ENCODE data around the gene RNF223. TPM values are rescaled to one million over a fixed set of nuclear protein-coding genes. Genes with fewer than 3 reads are reported as not detected.

Gene RNF223
- polyA plus RNA-seq, 2 donors, result 28.2 to 44.2 TPM

DNA sequence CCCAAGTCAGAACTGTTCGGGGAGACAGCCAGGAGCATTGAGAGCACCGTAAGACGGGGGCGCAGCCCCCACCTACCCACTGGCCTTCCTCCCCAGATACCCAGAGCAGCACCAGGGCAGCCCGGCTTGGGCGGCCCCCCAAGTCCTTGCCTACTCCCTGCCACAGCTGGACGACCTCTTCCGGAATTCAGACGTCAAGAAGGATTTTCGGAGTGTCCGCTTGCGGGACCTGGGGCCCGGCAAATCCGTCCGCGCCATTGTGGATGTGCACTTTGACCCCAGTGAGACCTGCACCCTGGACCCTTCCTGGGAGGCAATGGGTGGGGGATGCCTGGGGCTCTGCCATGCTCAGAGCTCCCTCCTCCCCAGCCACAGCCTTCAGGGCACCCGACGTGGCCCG is 26.7 kb downstream of the RNF223 start:
- WGBS, 2 donors, result 93 to 94% methylated on average over 19 of the region's 19 CpGs
- no peaks in the 10 kb centered on the region for H3K9me3 ChIP-seq (ENCODE audit: control insufficient read depth in 2 of 2, insufficient read depth in 1 of 2, low read depth in 1 of 2, low read length in 1 of 2)
- no peak overlapping the region for H3K4me3 ChIP-seq (ENCODE audit: low read depth in 1 of 2, low read length in 2 of 2)
- no peak overlapping the region for H3K27ac ChIP-seq (ENCODE audit: low read depth in 2 of 2, low read length in 1 of 2)
- no peaks in the 10 kb centered on the region for H3K27me3 ChIP-seq (ENCODE audit: control insufficient read depth in 1 of 2, insufficient read depth in 2 of 2, low read length in 2 of 2)
- H3K4me1 ChIP-seq (ENCODE audit: control insufficient read depth in 2 of 2, insufficient read depth in 2 of 2, low read length in 1 of 2), result no peaks in the 10 kb centered on the region
- peaks cover 0 to 42% of the 10 kb centered on the region in 2 donors for H3K36me3 ChIP-seq (ENCODE audit: control insufficient read depth in 2 of 2, insufficient read depth in 2 of 2, low read length in 1 of 2)

- no peaks in the 10 kb centered on the region for H3K27me3 ChIP-seq (ENCODE audit: control insufficient read depth in 1 of 2, insufficient read depth in 2 of 2, low read length in 2 of 2)
- H3K9me3 ChIP-seq (ENCODE audit: control insufficient read depth in 2 of 2, insufficient read depth in 1 of 2, low read depth in 1 of 2, low read length in 1 of 2), result no peaks in the 10 kb centered on the region
- H3K27ac ChIP-seq (ENCODE audit: low read depth in 2 of 2, low read length in 1 of 2), result no peak overlapping the region
- no peak overlapping the region for H3K4me3 ChIP-seq (ENCODE audit: low read depth in 1 of 2, low read length in 2 of 2)
- peaks cover 0 to 37% of the 10 kb centered on the region in 2 donors for H3K36me3 ChIP-seq (ENCODE audit: control insufficient read depth in 2 of 2, insufficient read depth in 2 of 2, low read length in 1 of 2)
- WGBS, 2 donors, result 93 to 95% methylated on average over 25 to 26 of the region's 26 CpGs
- H3K4me1 ChIP-seq (ENCODE audit: control insufficient read depth in 2 of 2, insufficient read depth in 2 of 2, low read length in 1 of 2), result no peaks in the 10 kb centered on the region
Measured at GRCh38 chr1:1046767-1047166, 27.3 kb downstream of the RNF223 start.

GRCh38 chr1:1046243-1046642 is 27.9 kb downstream of the RNF223 start:
- no peaks in the 10 kb centered on the region for H3K9me3 ChIP-seq (ENCODE audit: control insufficient read depth in 2 of 2, insufficient read depth in 1 of 2, low read depth in 1 of 2, low read length in 1 of 2)
- no peak overlapping the region for H3K27ac ChIP-seq (ENCODE audit: low read depth in 2 of 2, low read length in 1 of 2)
- no peaks in the 10 kb centered on the region for H3K4me1 ChIP-seq (ENCODE audit: control insufficient read depth in 2 of 2, insufficient read depth in 2 of 2, low read length in 1 of 2)
- H3K36me3 ChIP-seq (ENCODE audit: control insufficient read depth in 2 of 2, insufficient read depth in 2 of 2, low read length in 1 of 2), result peaks cover 0 to 32% of the 10 kb centered on the region in 2 donors
- H3K4me3 ChIP-seq (ENCODE audit: low read depth in 1 of 2, low read length in 2 of 2), result no peak overlapping the region
- no peaks in the 10 kb centered on the region for H3K27me3 ChIP-seq (ENCODE audit: control insufficient read depth in 1 of 2, insufficient read depth in 2 of 2, low read length in 2 of 2)
- 93 to 94% methylated on average over 18 to 20 of the region's 20 CpGs for WGBS, 2 donors

- 91% methylated on average over 22 to 23 of the region's 23 CpGs for WGBS, 2 donors
- peaks cover 3 to 5% of the 10 kb centered on the region in 2 donors for H3K4me1 ChIP-seq (ENCODE audit: control insufficient read depth in 2 of 2, insufficient read depth in 2 of 2, low read length in 1 of 2)
- H3K9me3 ChIP-seq (ENCODE audit: control insufficient read depth in 2 of 2, insufficient read depth in 1 of 2, low read depth in 1 of 2, low read length in 1 of 2), result no peaks in the 10 kb centered on the region
- no peak overlapping the region for H3K27ac ChIP-seq (ENCODE audit: low read depth in 2 of 2, low read length in 1 of 2)
- H3K27me3 ChIP-seq (ENCODE audit: control insufficient read depth in 1 of 2, insufficient read depth in 2 of 2, low read length in 2 of 2), result no peaks in the 10 kb centered on the region
- no peak overlapping the region for H3K4me3 ChIP-seq (ENCODE audit: low read depth in 1 of 2, low read length in 2 of 2)
- peaks cover 0 to 26% of the 10 kb centered on the region in 2 donors for H3K36me3 ChIP-seq (ENCODE audit: control insufficient read depth in 2 of 2, insufficient read depth in 2 of 2, low read length in 1 of 2)
Measured at GRCh38 chr1:1045129-1045528, 29.0 kb downstream of the RNF223 start.

DNA sequence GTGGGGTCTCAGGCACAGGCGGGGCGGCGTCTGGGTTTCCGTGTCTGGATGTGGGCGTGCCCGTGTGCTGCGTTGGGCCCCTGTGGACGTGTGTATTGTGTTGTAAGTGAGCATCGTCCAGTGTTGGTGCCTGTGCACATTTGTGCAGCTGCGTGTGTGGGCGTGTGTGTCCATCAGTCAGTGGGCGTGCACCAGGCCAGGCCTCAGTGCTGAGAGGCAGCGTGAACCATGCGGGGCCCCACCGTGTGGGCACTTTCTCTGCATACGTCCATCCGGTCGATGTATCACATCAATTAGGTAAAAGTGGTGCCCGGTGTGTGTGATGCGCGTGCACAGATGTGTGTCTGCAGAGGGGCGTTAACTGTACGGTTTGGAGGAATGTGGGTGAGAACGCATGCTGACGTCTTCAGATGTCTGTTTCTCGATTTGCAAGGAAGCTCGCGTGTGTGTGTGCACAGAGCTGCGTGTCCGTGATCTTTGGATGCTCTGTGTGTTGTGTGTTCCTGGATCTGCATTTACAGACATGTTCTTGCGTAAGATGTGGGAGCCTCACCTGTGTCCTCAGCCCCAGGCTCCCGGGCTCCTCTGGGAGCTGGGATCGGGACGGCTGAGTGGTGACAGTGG is 29.5 kb downstream of the RNF223 start:
- Histone ChIP-seq H3K9me3 (ENCODE audit: control insufficient read depth in 2 of 2, insufficient read depth in 1 of 2, low read depth in 1 of 2, low read length in 1 of 2) (no peaks in the 10 kb centered on the region), H3K4me1 (ENCODE audit: control insufficient read depth in 2 of 2, insufficient read depth in 2 of 2, low read length in 1 of 2) (peaks cover 3 to 9% of the 10 kb centered on the region in 2 donors), H3K4me3 (ENCODE audit: low read depth in 1 of 2, low read length in 2 of 2) (no peak overlapping the region), H3K36me3 (ENCODE audit: control insufficient read depth in 2 of 2, insufficient read depth in 2 of 2, low read length in 1 of 2) (peaks cover 0 to 25% of the 10 kb centered on the region in 2 donors), H3K27me3 (ENCODE audit: control insufficient read depth in 1 of 2, insufficient read depth in 2 of 2, low read length in 2 of 2) (no peaks in the 10 kb centered on the region), H3K27ac (ENCODE audit: low read depth in 2 of 2, low read length in 1 of 2) (no peak overlapping the region)
- 88 to 91% methylated on average over 34 of the region's 34 CpGs for WGBS, 2 donors

GRCh38 chr1:1043921-1044320 is 30.2 kb downstream of the RNF223 start:
- H3K27ac ChIP-seq (ENCODE audit: low read depth in 2 of 2, low read length in 1 of 2), result no peak overlapping the region
- H3K9me3 ChIP-seq (ENCODE audit: control insufficient read depth in 2 of 2, insufficient read depth in 1 of 2, low read depth in 1 of 2, low read length in 1 of 2), result no peaks in the 10 kb centered on the region
- 95 to 97% methylated on average over 27 to 33 of the region's 33 CpGs for WGBS, 2 donors
- peaks cover 0 to 22% of the 10 kb centered on the region in 2 donors for H3K36me3 ChIP-seq (ENCODE audit: control insufficient read depth in 2 of 2, insufficient read depth in 2 of 2, low read length in 1 of 2)
- H3K4me1 ChIP-seq (ENCODE audit: control insufficient read depth in 2 of 2, insufficient read depth in 2 of 2, low read length in 1 of 2), result peaks cover 3 to 9% of the 10 kb centered on the region in 2 donors
- H3K4me3 ChIP-seq (ENCODE audit: low read depth in 1 of 2, low read length in 2 of 2), result no peak overlapping the region
- no peaks in the 10 kb centered on the region for H3K27me3 ChIP-seq (ENCODE audit: control insufficient read depth in 1 of 2, insufficient read depth in 2 of 2, low read length in 2 of 2)

DNA sequence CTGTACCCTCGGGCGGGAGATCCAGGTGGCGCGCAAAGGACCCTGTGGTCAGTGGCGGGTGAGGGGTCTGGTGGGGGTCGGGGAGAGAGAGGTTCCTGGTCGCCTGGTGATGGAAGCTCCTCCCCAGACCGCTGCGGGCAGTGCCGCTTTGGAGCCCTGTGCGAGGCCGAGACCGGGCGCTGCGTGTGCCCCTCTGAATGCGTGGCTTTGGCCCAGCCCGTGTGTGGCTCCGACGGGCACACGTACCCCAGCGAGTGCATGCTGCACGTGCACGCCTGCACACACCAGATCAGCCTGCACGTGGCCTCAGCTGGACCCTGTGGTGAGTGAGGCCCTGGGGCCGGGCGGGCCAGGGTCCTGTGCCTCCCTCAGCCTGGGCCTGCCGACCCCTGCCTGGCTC is 30.7 kb downstream of the RNF223 start:
- no peaks in the 10 kb centered on the region for H3K9me3 ChIP-seq (ENCODE audit: control insufficient read depth in 2 of 2, insufficient read depth in 1 of 2, low read depth in 1 of 2, low read length in 1 of 2)
- H3K27ac ChIP-seq (ENCODE audit: low read depth in 2 of 2, low read length in 1 of 2), result no peak overlapping the region
- peaks cover 3 to 9% of the 10 kb centered on the region in 2 donors for H3K4me1 ChIP-seq (ENCODE audit: control insufficient read depth in 2 of 2, insufficient read depth in 2 of 2, low read length in 1 of 2)
- H3K36me3 ChIP-seq (ENCODE audit: control insufficient read depth in 2 of 2, insufficient read depth in 2 of 2, low read length in 1 of 2), result peaks cover 0 to 23% of the 10 kb centered on the region in 2 donors
- 94 to 95% methylated on average over 27 of the region's 27 CpGs for WGBS, 2 donors
- no peaks in the 10 kb centered on the region for H3K27me3 ChIP-seq (ENCODE audit: control insufficient read depth in 1 of 2, insufficient read depth in 2 of 2, low read length in 2 of 2)
- no peak overlapping the region for H3K4me3 ChIP-seq (ENCODE audit: low read depth in 1 of 2, low read length in 2 of 2)

- Histone ChIP-seq H3K27me3 (ENCODE audit: control insufficient read depth in 1 of 2, insufficient read depth in 2 of 2, low read length in 2 of 2) (no peaks in the 10 kb centered on the region), H3K4me3 (ENCODE audit: low read depth in 1 of 2, low read length in 2 of 2) (no peak overlapping the region), H3K9me3 (ENCODE audit: control insufficient read depth in 2 of 2, insufficient read depth in 1 of 2, low read depth in 1 of 2, low read length in 1 of 2) (no peaks in the 10 kb centered on the region), H3K4me1 (ENCODE audit: control insufficient read depth in 2 of 2, insufficient read depth in 2 of 2, low read length in 1 of 2) (peaks cover 3 to 9% of the 10 kb centered on the region in 2 donors), H3K36me3 (ENCODE audit: control insufficient read depth in 2 of 2, insufficient read depth in 2 of 2, low read length in 1 of 2) (peaks cover 0 to 23% of the 10 kb centered on the region in 2 donors), H3K27ac (ENCODE audit: low read depth in 2 of 2, low read length in 1 of 2) (no peak overlapping the region)
- WGBS, 2 donors, result 87 to 88% methylated on average over 7 to 10 of the region's 10 CpGs
Measured at GRCh38 chr1:1042835-1043234, 31.3 kb downstream of the RNF223 start.

DNA sequence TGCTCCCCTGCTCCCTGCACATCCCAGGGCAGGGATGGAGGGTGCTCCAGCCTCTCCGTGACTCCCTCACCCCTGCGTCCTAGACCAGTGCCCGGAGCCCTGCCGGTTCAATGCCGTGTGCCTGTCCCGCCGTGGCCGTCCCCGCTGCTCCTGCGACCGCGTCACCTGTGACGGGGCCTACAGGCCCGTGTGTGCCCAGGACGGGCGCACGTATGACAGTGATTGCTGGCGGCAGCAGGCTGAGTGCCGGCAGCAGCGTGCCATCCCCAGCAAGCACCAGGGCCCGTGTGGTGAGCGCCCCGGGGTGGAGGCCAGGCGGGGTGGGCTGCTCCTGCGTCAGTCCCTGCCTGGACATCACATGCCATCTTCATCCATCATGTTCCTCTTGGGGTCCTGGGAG is 32.2 kb downstream of the RNF223 start:
- Histone ChIP-seq H3K27ac (ENCODE audit: low read depth in 2 of 2, low read length in 1 of 2) (no peak overlapping the region), H3K4me3 (ENCODE audit: low read depth in 1 of 2, low read length in 2 of 2) (no peak overlapping the region), H3K9me3 (ENCODE audit: control insufficient read depth in 2 of 2, insufficient read depth in 1 of 2, low read depth in 1 of 2, low read length in 1 of 2) (no peaks in the 10 kb centered on the region), H3K4me1 (ENCODE audit: control insufficient read depth in 2 of 2, insufficient read depth in 2 of 2, low read length in 1 of 2) (peaks cover 3 to 13% of the 10 kb centered on the region in 2 donors), H3K36me3 (ENCODE audit: control insufficient read depth in 2 of 2, insufficient read depth in 2 of 2, low read length in 1 of 2) (peaks cover 0 to 18% of the 10 kb centered on the region in 2 donors), H3K27me3 (ENCODE audit: control insufficient read depth in 1 of 2, insufficient read depth in 2 of 2, low read length in 2 of 2) (no peaks in the 10 kb centered on the region)
- WGBS, 2 donors, result 91 to 92% methylated on average over 25 of the region's 25 CpGs

GRCh38 chr1:1041092-1041523 is 33.0 kb downstream of the RNF223 start:
- peaks cover 0 to 16% of the 10 kb centered on the region in 2 donors for H3K36me3 ChIP-seq (ENCODE audit: control insufficient read depth in 2 of 2, insufficient read depth in 2 of 2, low read length in 1 of 2)
- 72 to 73% methylated on average over 46 to 54 of the region's 60 CpGs for WGBS, 2 donors

More at GRCh38 chr1:1041092-1041523, 33.0 kb downstream of the RNF223 start:
- Histone ChIP-seq H3K9me3 (ENCODE audit: control insufficient read depth in 2 of 2, insufficient read depth in 1 of 2, low read depth in 1 of 2, low read length in 1 of 2) (no peaks in the 10 kb centered on the region), H3K4me1 (ENCODE audit: control insufficient read depth in 2 of 2, insufficient read depth in 2 of 2, low read length in 1 of 2) (peaks cover 3 to 13% of the 10 kb centered on the region in 2 donors), H3K27me3 (ENCODE audit: control insufficient read depth in 1 of 2, insufficient read depth in 2 of 2, low read length in 2 of 2) (no peaks in the 10 kb centered on the region), H3K4me3 (ENCODE audit: low read depth in 1 of 2, low read length in 2 of 2) (no peak overlapping the region), H3K27ac (ENCODE audit: low read depth in 2 of 2, low read length in 1 of 2) (no peak overlapping the region)
